GM23338 (cell line): ENCODE measurements around the gene NTNG1. TPM values are rescaled to one million over a fixed set of nuclear protein-coding genes. Genes with fewer than 3 reads are reported as not detected.

Experiments used
- CREB1 ChIP-seq: fragments of 250-450 bp; sonication (Bioruptor Pico); IDR thresholded peaks from 2 replicates; pipeline ENCODE4 v1.5.0; 2020; ENCODE audit warnings: low read depth, mild to moderate bottlenecking, moderate library complexity
- JUNB ChIP-seq: IDR thresholded peaks from one replicate; pipeline ENCODE4 v1.6.1; 2016; ENCODE audit warnings: antibody characterized with exemption; ENCODE audit not compliant: unreplicated experiment
- NANOG ChIP-seq: IDR thresholded peaks from 2 replicates; pipeline ENCODE4 v1.6.1; 2016; ENCODE audit warnings: antibody characterized with exemption, borderline replicate concordance
- POLR2AphosphoS5 ChIP-seq: IDR thresholded peaks from 2 replicates; pipeline ENCODE4 v1.6.1; 2016; ENCODE audit warnings: antibody characterized with exemption, low read depth
- STAT1 ChIP-seq: IDR thresholded peaks from one replicate; pipeline ENCODE4 v1.6.1; 2016; ENCODE audit warnings: antibody characterized with exemption; ENCODE audit not compliant: unreplicated experiment
- ZNF114 ChIP-seq: fragments of 250-450 bp; sonication (Bioruptor Pico); IDR thresholded peaks from 2 replicates; pipeline ENCODE4 v1.5.0; 2020; ENCODE audit warnings: mild to moderate bottlenecking, moderate library complexity
- ZNF331 ChIP-seq: fragments of 250-450 bp; sonication (Bioruptor Pico); IDR thresholded peaks from 2 replicates; pipeline ENCODE4 v1.5.0; 2020; ENCODE audit warnings: low read depth, mild to moderate bottlenecking, moderate library complexity
- polyA plus RNA-seq: library from polyadenylated mRNA; unstranded; fragments of >200 nt; fragmentation: Nextera tagmentation; extraction: Ambion mirVana; gene quantifications from 2 replicates; pipeline ENCODE4 v1.2.1, GENCODE V29; 2016
- total RNA-seq: library from RNA; depleted of rRNA; stranded (reverse); fragments of >200 nt; shearing (Covaris generic); gene quantifications from 2 replicates; pipeline ENCODE4 v1.2.3, GENCODE V29; 2014
- TF ChIP-seq, protein P1 (sequence below): fragments of 250-450 bp; sonication (Bioruptor Pico); IDR thresholded peaks from 2 replicates; pipeline ENCODE4 v1.5.0; 2020; ENCODE audit warnings: mild to moderate bottlenecking, moderate library complexity
- TF ChIP-seq, protein P2 (sequence below), 2 experiments: fragments of 200-600 bp in 1 of 2; sonication (generic) in 1 of 2; conservative IDR thresholded peaks; 2 replicates each; pipeline versions ENCODE4 v1.5.1 to v1.6.1; 2016 to 2017; ENCODE audit warnings: antibody characterized with exemption in 2 of 2, low read depth in 2 of 2, mild to moderate bottlenecking in 2 of 2, moderate library complexity in 1 of 2
- TF ChIP-seq, protein P3 (sequence below): IDR thresholded peaks from 2 replicates; pipeline ENCODE4 v1.6.1; 2016; ENCODE audit warnings: antibody characterized with exemption

The NTNG1 gene
- total and polyA plus RNA-seq, 2 experiments from 2014 or later = 7.2 to 10.3 TPM

GRCh38 chr1:107414550-107414949, 273.7 kb downstream of the NTNG1 start (continued):
- TF ChIP-seq, protein P1, sequence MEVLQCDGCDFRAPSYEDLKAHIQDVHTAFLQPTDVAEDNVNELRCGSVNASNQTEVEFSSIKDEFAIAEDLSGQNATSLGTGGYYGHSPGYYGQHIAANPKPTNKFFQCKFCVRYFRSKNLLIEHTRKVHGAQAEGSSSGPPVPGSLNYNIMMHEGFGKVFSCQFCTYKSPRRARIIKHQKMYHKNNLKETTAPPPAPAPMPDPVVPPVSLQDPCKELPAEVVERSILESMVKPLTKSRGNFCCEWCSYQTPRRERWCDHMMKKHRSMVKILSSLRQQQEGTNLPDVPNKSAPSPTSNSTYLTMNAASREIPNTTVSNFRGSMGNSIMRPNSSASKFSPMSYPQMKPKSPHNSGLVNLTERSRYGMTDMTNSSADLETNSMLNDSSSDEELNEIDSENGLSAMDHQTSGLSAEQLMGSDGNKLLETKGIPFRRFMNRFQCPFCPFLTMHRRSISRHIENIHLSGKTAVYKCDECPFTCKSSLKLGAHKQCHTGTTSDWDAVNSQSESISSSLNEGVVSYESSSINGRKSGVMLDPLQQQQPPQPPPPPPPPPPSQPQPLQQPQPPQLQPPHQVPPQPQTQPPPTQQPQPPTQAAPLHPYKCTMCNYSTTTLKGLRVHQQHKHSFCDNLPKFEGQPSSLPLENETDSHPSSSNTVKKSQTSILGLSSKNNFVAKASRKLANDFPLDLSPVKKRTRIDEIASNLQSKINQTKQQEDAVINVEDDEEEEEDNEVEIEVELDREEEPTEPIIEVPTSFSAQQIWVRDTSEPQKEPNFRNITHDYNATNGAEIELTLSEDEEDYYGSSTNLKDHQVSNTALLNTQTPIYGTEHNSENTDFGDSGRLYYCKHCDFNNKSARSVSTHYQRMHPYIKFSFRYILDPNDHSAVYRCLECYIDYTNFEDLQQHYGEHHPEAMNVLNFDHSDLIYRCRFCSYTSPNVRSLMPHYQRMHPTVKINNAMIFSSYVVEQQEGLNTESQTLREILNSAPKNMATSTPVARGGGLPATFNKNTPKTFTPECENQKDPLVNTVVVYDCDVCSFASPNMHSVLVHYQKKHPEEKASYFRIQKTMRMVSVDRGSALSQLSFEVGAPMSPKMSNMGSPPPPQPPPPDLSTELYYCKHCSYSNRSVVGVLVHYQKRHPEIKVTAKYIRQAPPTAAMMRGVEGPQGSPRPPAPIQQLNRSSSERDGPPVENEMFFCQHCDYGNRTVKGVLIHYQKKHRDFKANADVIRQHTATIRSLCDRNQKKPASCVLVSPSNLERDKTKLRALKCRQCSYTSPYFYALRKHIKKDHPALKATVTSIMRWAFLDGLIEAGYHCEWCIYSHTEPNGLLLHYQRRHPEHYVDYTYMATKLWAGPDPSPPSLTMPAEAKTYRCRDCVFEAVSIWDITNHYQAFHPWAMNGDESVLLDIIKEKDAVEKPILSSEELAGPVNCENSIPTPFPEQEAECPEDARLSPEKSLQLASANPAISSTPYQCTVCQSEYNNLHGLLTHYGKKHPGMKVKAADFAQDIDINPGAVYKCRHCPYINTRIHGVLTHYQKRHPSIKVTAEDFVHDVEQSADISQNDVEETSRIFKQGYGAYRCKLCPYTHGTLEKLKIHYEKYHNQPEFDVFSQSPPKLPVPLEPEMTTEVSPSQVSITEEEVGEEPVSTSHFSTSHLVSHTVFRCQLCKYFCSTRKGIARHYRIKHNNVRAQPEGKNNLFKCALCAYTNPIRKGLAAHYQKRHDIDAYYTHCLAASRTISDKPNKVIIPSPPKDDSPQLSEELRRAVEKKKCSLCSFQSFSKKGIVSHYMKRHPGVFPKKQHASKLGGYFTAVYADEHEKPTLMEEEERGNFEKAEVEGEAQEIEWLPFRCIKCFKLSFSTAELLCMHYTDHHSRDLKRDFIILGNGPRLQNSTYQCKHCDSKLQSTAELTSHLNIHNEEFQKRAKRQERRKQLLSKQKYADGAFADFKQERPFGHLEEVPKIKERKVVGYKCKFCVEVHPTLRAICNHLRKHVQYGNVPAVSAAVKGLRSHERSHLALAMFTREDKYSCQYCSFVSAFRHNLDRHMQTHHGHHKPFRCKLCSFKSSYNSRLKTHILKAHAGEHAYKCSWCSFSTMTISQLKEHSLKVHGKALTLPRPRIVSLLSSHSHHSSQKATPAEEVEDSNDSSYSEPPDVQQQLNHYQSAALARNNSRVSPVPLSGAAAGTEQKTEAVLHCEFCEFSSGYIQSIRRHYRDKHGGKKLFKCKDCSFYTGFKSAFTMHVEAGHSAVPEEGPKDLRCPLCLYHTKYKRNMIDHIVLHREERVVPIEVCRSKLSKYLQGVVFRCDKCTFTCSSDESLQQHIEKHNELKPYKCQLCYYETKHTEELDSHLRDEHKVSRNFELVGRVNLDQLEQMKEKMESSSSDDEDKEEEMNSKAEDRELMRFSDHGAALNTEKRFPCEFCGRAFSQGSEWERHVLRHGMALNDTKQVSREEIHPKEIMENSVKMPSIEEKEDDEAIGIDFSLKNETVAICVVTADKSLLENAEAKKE (CRISPR knock-in tag) = no peak
- TF ChIP-seq NANOG = no peak
- no peak for TF ChIP-seq JUNB
- TF ChIP-seq, protein P2, sequence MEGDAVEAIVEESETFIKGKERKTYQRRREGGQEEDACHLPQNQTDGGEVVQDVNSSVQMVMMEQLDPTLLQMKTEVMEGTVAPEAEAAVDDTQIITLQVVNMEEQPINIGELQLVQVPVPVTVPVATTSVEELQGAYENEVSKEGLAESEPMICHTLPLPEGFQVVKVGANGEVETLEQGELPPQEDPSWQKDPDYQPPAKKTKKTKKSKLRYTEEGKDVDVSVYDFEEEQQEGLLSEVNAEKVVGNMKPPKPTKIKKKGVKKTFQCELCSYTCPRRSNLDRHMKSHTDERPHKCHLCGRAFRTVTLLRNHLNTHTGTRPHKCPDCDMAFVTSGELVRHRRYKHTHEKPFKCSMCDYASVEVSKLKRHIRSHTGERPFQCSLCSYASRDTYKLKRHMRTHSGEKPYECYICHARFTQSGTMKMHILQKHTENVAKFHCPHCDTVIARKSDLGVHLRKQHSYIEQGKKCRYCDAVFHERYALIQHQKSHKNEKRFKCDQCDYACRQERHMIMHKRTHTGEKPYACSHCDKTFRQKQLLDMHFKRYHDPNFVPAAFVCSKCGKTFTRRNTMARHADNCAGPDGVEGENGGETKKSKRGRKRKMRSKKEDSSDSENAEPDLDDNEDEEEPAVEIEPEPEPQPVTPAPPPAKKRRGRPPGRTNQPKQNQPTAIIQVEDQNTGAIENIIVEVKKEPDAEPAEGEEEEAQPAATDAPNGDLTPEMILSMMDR (conservative IDR thresholded peaks at IDR 0.05; ENCODE audit: low read depth in 2 of 2) = no peak
- TF ChIP-seq ZNF331 (CRISPR knock-in tag) = no peak
- TF ChIP-seq, protein P3, sequence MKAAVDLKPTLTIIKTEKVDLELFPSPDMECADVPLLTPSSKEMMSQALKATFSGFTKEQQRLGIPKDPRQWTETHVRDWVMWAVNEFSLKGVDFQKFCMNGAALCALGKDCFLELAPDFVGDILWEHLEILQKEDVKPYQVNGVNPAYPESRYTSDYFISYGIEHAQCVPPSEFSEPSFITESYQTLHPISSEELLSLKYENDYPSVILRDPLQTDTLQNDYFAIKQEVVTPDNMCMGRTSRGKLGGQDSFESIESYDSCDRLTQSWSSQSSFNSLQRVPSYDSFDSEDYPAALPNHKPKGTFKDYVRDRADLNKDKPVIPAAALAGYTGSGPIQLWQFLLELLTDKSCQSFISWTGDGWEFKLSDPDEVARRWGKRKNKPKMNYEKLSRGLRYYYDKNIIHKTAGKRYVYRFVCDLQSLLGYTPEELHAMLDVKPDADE = no peak
- TF ChIP-seq ZNF114 (CRISPR knock-in tag) = no peak
- no peak for TF ChIP-seq POLR2AphosphoS5
- TF ChIP-seq CREB1 (CRISPR knock-in tag) = no peak
- no peak for TF ChIP-seq STAT1
